HG03280 (cell line): ENCODE measurements around the gene CANX.
"Not testable (repeated sequence)": the region's sequence is repeated elsewhere in the genome, so short reads cannot be mapped to it uniquely, and the experiment has no call there.

ENCODE experiments used
- ATAC-seq: cut with Tn5 transposase; IDR thresholded peaks from one replicate; pipeline ENCODE4 v1.9.1; 2021; ENCODE audit warnings: mild to moderate bottlenecking, moderate library complexity; ENCODE audit not compliant: unreplicated experiment

The CANX gene, protein sequence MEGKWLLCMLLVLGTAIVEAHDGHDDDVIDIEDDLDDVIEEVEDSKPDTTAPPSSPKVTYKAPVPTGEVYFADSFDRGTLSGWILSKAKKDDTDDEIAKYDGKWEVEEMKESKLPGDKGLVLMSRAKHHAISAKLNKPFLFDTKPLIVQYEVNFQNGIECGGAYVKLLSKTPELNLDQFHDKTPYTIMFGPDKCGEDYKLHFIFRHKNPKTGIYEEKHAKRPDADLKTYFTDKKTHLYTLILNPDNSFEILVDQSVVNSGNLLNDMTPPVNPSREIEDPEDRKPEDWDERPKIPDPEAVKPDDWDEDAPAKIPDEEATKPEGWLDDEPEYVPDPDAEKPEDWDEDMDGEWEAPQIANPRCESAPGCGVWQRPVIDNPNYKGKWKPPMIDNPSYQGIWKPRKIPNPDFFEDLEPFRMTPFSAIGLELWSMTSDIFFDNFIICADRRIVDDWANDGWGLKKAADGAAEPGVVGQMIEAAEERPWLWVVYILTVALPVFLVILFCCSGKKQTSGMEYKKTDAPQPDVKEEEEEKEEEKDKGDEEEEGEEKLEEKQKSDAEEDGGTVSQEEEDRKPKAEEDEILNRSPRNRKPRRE

DNA sequence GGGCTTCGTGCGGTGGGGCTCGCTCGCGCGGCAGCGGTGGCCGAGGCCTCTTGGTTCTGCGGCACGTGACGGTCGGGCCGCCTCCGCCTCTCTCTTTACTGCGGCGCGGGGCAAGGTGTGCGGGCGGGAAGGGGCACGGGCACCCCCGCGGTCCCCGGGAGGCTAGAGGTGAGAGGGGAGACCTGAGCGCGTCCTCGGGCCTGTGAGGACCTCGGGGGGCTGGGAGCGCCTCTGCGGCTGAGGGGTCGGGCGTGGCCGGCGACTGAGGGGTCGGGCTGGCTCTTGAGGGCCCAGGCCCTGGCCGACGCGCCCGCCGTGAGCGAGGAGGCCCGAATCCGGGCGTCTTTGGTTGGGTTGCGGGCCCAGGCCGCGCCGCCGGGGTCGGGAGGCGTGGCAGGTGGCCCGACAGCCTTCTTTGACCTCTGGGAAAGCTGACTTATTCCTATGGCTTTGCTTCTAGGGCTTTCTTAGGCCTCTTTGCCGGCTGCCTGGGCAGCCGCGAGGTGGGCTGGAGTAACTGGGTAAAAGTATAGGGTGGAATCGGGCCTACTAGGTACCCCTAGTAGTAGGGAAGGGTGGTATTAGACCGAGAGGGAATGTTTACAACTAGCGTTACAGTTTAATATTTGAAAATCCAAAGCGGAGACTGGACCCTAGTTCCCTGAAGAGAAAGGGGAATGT, at the start of gene CANX:
Gene CANX, plus strand, starts transcription at position 33 of the 681 bp plus-strand sequence. CDS start 6,715 bp downstream, outside the sequence.
- ATAC-seq, result no peak

DNA sequence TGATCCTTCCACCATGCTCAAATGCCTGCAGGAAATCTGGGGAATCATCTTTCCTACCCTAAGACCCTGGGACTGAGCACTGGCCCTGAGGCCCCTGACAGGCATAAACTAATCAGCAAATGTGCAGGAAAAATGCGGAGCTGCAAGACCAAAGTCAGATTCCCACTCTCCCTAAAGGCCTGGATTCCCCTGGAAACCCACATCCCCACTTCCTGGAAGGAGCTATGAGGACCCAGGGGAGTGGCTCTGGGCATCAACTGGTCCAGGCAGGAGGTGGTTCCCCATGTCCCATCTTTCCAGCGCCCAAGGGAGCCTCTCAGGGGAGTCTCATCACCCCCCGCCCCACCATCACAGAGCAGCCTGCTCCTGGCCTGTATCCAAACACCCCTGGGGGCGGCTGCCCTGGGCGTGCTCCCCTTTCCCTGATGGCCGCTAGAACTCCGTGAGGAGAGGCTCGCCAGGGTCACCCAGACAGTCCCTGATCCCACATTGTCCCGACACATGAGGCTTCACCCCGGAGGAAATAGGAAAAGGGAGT, 49.5 kb upstream of the CANX start:
- ATAC-seq, result not testable (repeated sequence)

DNA sequence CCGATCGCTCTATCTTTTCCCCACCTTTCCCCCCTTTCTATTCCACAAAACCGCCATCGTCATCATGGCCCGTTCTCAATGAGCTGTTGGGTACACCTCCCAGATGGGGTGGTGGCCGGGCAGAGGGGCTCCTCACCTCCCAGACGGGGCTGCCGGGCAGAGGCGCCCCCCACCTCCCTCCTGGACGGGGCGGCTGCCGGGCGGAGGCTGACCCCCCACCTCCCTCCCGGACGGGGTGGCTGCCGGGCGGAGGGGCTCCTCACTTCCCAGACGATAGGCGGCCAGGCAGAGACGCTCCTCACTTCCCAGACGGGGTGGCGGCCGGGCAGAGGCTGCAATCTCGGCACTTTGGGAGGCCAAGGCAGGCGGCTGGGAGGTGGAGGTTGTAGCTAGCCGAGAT, 48.5 kb upstream of the CANX start:
- ATAC-seq, result not testable (repeated sequence)

DNA sequence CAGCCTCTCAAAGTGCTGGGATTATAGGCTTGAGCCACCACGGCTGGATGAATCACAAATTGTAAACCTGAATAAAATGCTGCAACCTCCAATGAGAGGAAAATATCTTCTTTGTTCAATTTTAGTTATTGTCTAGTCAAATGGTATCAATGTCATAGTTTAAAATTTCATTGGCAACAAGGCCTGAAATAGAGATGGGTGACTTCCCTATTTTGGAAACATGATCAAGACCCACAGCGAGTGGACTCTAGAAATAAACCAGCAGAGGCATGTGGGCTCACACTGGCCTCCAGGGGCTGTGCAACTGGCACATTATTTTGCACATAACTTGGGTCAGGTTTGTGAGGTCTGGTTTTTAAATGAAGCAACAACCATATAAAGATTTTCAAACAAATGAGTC, 45.6 kb upstream of the CANX start:
- not testable (repeated sequence) for ATAC-seq

DNA sequence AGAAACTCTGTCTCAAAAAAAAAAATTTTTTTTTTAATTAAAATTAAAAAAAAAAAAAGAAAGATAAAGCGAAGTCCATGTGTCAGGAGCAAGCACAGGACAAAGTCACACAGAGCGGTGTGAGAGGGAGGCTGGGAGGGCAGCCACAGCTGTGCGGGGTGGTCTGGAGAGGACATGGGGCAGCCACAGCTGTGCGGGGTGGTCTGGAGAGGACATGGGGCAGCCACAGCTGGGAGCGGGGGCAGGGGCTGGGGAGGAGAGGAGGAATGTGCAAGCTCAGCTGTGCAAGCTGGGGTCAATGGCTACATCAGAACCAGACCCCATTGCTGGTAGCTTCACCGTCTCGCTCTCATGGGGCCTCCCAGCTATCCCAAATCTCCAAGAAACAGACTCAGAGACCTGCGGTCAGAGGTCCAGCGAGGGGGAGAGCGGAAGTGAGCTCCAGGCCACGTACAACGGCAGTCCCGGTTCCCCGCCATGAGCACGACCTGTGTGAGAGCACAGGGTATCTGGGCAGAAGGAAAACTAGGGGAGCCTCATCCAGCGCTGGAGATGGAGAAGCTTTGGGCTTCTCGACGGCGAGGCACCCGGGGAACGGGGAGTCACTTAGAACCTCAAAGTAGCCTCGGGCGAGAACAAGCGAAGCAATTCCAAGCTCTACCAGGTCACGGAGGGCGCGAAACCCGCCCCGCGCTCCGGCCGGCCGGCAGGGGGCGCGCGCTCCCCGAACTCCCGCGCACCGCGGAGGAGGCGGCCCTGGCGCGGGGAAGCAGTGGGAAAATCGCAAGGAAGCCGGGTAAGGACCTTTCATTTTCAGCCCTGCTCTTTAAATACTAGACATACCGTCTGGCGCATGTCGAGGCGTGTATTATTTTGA, 41.2 kb upstream of the CANX start:
- ATAC-seq, result peak; percentile 83

DNA sequence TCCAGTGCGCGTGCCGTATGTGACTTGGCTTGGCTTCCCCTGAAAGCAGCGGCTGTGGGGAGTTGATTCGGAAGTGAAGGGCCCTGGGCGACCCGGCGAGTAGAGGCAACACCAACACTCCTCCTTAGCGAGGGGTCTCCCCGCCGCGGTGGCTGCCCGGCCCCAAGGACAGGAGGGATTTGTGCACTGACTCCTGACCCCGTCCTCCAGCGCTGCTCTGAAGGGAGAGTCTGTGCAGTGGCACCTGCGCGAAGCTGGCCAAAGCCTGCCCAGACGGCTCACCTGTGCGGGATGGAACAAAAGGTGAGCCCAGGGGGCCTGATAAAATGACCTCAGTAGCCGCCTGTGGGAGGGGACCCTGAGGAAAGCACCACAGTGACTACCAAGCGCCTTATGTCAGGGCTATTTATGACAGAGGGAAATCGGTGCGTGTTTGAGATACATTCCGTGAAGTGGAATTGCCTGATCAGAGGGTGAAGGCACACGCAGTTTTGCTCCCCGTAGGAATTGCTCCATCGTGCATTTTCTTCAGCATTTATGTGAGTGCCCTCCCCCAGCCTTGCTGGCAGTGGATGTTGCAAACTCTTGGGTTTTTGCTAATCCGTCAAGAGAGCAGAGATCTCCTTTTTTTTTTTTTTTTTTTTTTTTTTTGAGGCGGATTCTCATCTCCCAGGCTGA, 40.4 kb upstream of the CANX start:
- ATAC-seq, result peak; percentile 57

DNA sequence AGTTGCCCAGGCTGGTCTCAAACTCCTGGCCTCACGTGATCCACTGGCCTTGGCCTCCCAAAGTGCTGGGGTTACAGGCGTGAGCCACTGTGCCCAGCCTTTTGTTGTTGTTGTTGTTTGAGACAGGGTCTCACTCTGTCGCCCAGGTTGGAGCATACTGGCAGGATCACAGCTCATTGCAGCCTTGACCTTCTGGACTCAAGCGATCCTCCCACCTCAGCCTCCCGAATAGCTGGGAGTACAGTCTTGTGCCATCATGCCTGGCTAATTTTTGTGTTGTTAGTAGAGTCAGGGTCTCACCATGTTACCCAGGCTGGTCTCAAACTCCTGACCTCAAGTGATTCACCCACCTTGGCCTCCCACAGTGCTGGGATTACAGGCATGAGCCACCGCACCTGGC, 37.1 kb upstream of the CANX start:
- ATAC-seq, result not testable (repeated sequence)

DNA sequence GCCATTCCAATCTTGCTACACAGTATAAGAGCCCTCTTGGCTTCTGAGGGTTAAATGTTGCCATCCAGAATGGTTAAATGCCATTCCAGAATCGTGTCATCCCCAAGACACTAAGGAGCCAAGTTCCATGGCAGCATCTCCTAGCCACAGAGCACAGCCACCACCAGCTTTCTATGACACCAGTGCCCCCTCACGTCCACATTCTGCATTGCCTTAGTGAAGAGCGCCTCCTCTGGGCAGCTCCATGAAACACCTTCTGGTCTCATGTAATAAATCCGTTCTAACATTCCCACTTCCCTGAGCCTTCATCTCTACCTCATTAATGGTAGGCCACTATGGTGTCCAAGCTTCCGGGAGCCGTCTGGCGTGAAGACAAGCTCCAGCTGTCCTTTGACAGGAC, 30.4 kb upstream of the CANX start:
- ATAC-seq, result no peak

DNA sequence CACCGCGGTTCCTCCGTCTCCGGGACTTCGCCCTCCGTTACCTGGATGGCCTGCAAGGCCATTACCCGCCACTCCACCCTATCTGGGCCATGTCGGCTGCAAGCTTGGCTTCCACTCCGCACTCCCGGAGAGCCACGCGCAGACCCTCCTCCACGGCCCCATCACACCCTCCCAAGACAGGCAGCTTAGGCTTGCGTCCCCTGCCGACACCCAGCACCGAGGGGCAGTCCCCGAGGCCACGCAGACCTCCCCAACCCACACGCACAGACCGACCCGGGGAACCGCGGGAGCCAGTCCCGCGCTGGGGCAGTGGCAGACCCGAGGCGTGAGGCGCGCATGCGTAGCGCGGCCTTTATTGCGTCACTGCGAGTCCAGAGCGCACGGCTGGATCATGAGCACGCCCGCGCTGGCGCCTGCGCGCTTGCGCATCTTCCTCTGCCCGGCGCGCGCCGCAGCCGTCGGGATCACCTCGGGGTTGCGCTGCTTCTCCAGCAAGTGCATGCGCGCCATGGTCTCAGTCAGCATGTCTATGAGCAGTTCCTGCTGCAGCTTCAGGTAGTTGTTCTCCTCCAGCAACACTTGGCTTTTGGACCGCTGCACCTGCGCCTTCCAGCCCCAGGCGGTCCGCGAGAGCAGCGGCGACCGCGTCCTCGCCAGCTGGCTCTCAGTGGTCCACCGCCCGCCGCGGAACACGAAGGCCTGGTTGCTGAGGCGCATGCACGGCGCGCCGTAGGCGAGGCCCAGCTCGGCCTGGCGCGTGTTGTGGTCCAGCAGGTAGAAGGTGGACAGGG, 20.3 kb upstream of the CANX start:
- peak; percentile 85 for ATAC-seq

DNA sequence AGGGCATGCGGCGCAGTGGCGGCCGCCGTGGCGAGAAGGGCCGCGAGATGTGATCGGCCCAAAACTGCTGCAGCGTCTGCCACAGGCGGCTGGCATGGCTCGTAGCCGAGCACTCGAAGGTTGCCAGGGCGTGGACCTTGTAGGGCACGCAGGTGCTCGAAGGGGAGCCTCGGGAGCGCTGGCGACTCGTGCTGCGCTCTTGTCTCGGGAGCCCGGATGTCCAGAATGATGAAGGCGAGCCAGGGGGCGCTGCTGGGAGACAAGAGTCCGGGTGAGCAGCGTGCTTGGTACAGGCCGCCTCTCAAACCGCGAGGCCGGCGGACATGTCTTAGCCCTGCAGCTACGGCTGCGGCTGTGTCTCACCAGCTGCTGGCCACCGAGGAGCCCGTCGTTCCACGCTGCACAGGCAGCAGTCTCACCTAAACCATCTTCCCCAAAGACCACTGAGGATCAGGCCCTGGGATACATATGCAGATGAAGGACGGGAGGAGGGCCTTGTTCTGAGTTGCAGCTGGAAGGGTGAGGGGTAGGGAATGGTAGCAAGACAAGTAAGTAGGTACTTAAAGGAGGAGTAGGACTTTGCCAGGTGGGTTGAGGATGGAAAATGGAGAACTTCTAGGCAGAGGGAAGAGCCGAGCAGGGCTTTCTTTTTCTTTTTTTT, 19.6 kb upstream of the CANX start:
- peak; percentile 26 for ATAC-seq

DNA sequence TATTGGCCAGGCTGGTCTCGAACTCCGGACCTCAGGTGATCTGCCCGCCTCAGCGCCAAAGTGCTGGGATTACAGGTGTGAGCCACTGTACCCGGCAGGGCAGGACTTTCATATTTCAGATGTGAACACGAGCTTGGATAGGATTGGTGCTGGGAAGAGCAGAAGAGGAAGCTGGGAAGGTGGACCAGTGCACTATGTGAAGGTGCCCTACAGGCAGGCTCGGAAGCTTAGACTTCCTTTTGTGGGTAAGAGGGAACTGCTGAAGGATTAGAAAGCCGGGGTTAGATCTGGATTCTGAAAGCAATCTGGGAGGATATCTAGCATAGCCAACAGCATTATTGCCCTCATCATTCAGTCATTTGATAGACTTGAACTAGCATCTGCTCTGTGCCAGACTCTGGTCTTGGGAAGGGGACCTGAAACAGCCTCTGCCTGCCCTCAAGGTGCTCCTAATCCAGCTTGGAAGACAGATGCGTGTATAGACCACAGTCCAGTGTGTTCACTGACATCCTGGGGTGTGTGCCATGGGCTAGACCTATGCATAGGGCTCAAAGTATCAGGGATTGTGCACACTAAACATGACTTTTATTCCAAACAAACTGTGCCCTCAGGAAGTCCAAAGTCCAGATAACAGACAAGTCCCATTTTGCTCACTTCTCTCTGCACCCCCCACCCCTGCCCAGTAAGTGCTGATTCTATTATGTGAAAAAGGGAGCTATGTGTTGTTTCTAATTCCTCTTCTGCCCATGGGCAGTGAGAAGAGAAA, 18.6 kb upstream of the CANX start:
- no peak for ATAC-seq

DNA sequence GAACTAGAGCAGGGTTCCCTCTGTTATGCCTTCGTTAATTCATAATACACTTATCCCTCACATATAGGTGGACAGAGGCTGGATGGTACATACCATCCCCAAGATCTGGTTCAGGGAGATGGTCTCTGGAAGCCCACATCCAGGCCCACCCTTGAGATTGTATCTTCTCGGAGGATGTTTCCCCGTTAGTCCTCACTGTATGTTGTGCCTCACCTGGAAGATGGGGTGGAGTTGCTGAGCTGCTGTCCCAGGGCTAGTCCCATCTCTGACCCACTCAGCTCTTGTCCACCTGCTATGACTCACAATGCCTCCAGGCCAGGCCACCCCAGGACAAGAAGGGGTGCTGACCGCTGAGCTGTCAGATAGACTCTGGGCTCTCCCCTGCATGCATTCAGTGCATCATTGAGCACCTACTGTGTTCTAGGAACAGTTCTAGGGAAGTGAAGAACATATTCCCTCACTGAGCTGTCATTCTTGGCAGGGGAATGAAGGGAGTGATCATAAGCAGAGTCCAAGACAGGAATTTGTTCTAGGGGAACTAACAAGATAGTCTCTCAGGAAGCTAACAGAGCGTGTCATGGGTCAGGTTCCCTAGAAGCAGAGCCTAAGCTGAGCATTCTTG, 17.9 kb upstream of the CANX start, which contains the start of gene CBY3:
Gene CBY3, minus strand, starts transcription at position 255 of the 622 bp plus-strand sequence. Its CDS starts 116 bp downstream, at position 139.
- no peak for ATAC-seq

DNA sequence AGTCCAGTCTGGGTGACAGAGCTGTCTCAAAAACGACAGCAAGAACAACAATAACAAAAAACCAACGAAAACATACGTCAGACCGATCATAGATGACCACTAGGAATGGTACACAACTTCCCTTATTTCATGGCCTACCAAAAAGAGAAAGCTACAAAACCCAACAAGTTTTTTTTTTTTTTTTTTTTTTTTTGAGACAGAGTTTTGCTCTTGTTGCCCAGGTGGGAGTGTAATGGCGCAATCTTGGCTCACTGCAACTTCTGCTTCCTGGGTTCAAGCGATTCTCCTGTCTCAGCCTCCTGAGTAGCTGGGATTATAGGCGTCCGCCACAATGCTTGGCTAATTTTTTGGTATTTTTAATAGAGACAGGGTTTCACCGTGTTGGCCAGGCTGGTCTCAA, 9.6 kb upstream of the CANX start:
- ATAC-seq, result not testable (repeated sequence)

DNA sequence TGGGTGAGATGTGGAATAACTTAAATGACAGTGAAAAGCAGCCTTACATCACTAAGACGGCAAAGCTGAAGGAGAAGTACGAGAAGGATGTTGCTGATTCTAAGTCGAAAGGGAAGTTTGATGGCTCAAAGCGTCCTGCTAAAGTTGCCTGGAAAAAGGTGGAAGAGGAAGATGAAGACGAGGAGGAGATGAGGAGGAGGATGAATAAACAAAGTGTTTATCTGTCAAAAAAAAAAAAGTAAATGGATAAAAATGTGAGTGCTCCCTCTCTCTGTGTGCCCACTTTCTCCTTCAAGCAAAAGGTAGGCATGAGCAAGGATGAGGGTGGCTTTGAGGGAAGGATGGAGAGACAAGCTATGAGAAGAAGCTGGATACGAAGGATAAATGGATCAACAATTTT, 4.2 kb upstream of the CANX start:
- ATAC-seq, result no peak

DNA sequence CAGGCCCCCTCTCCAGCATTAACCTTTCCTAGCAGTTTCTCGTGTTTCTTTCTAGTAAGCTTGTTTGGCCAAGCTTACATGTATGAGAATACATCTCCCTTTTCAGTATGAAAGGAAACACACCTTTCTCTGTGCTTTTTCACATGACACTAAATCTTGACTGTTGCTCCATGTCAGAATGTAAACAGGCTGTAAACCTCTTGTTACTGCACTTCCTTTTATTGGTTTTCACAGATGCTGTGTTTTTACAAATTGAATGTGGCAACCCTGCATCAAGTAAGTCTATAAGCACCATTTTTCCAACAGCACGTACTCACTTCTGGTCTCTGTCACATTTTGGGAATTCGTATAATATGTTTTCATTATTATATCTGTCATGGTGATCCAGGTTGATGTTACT, 2.2 kb upstream of the CANX start:
- no peak for ATAC-seq

DNA sequence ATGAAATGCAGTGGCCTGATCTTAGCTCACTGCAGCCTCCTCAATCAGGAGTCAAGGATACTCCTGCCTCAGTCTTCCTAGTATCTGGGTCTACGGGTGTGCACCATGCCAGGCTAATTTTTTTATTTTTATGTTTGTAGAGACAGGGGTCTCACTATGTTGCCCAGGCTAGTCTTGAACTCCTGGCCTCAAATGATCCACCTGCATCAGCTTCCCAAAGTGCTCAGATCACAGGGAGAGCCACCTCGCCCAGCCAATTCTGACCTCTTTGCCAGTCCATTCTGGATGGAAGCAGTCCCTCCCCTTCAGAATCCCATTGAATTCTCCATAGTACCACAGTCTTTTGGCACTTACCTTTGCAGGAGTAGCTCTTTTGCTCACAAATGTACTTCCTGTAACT, 1.7 kb upstream of the CANX start:
- ATAC-seq, result no peak

DNA sequence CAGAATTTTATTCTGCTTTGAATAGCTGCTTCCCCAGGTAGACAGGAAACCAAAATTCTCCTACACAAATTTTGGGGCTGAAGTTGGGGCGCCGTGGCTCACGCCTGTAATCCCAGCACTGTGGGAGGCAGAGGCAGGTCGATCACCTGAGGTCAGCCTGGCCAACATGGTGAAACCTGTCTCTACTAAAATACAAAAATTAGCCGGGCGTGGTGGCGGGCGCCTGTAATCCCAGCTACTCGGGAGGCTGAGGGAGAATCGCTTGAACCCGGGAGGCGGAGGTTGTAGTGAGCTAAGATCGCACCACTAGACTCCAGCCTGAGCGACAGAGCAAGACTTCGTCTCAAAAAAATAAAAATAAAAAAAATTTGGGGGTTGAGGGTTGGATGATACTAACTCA, 1.2 kb upstream of the CANX start:
- ATAC-seq, result not testable (repeated sequence)
